Hepatocyte (in vitro differentiated cells): ENCODE data around the gene ZNF75A. TPM values are rescaled to one million over a fixed set of nuclear protein-coding genes. Genes with fewer than 3 reads are reported as not detected.

ENCODE experiments used
- DNase-seq: peaks from one replicate; pipeline ENCODE4 v3.0.0-alpha.2; 2016; ENCODE audit warnings: low spot score
- H2AFZ ChIP-seq: fragments of 200-600 bp; sonication (generic); 2 replicates; pipeline ENCODE4 v1.6.0; 2016; ENCODE audit warnings: antibody characterized with exemption, mild to moderate bottlenecking
- H3K27ac ChIP-seq: fragments of 200-600 bp; sonication (generic); 2 replicates; pipeline ENCODE4 v1.5.1; 2016; ENCODE audit warnings: mild to moderate bottlenecking
- H3K27me3 ChIP-seq: fragments of 200-600 bp; sonication (generic); 2 replicates; pipeline ENCODE4 v1.6.1; 2016
- H3K36me3 ChIP-seq: fragments of 200-600 bp; sonication (generic); replicated peaks from 2 replicates; pipeline ENCODE4 v1.5.1; 2016; ENCODE audit warnings: low read depth; ENCODE audit not compliant: insufficient read depth
- H3K4me1 ChIP-seq: fragments of 200-600 bp; sonication (generic); 2 replicates; pipeline ENCODE4 v1.5.1; 2016; ENCODE audit warnings: mild to moderate bottlenecking, moderate library complexity; ENCODE audit not compliant: insufficient read depth
- H3K4me2 ChIP-seq: fragments of 200-600 bp; sonication (generic); 2 replicates; pipeline ENCODE4 v1.6.0; 2016
- H3K4me3 ChIP-seq: fragments of 200-600 bp; sonication (generic); 2 replicates; pipeline ENCODE4 v1.5.1; 2016; ENCODE audit warnings: mild to moderate bottlenecking
- H3K79me2 ChIP-seq: fragments of 200-600 bp; sonication (generic); 2 replicates; pipeline ENCODE4 v1.6.0; 2017; ENCODE audit warnings: mild to moderate bottlenecking
- H3K9me2 ChIP-seq: fragments of 200-600 bp; sonication (generic); replicated peaks from 2 replicates; pipeline ENCODE4 v1.6.0; 2017; ENCODE audit warnings: mild to moderate bottlenecking; ENCODE audit not compliant: insufficient read depth
- H3K9me3 ChIP-seq: fragments of 200-600 bp; sonication (generic); 2 replicates; pipeline ENCODE4 v1.5.1; 2016; ENCODE audit warnings: low read depth, mild to moderate bottlenecking
- H4K20me1 ChIP-seq: fragments of 200-600 bp; sonication (generic); 2 replicates; pipeline ENCODE4 v1.6.0; 2016; ENCODE audit warnings: mild to moderate bottlenecking; ENCODE audit not compliant: insufficient read depth, poor library complexity, severe bottlenecking
- CTCF ChIP-seq: fragments of 200-600 bp; sonication (generic); IDR thresholded peaks from 2 replicates; pipeline ENCODE4 v1.5.1; 2016; ENCODE audit warnings: antibody characterized with exemption, mild to moderate bottlenecking; ENCODE audit not compliant: poor library complexity
- EZH2 ChIP-seq: fragments of 200-600 bp; sonication (generic); IDR thresholded peaks from 2 replicates; pipeline ENCODE4 v1.6.1; 2016; ENCODE audit warnings: antibody characterized with exemption, mild to moderate bottlenecking, borderline replicate concordance
- EZH2phosphoT487 ChIP-seq: fragments of 200-600 bp; sonication (generic); IDR thresholded peaks from one replicate; pipeline ENCODE4 v1.6.1; 2018; ENCODE audit warnings: antibody characterized with exemption, mild to moderate bottlenecking, low read depth, moderate library complexity; ENCODE audit not compliant: unreplicated experiment, severe bottlenecking
- WGBS: methylation state at CpG from one replicate; pipeline ENCODE4 v1.1.6; 2016; ENCODE audit warnings: low lambda C conversion rate; ENCODE audit errors: missing lambda C conversion rate; 5-methylcytosine and 5-hydroxymethylcytosine counted together
- polyA plus RNA-seq: library from polyadenylated mRNA; unstranded; fragments of >200 nt; fragmentation: Nextera tagmentation; extraction: Ambion mirVana; gene quantifications from 2 replicates; pipeline ENCODE4 v1.2.1, GENCODE V29; 2016
- total RNA-seq: library from RNA; depleted of rRNA; stranded (reverse); fragments of >200 nt; gene quantifications from 2 replicates; pipeline ENCODE4 v1.2.3, GENCODE V29; 2014

ZNF75A gene
- total and polyA plus RNA-seq, 2 experiments from 2014 or later = 24.9 to 25.9 TPM

- Histone ChIP-seq H3K27ac (no peak overlapping the region), H3K79me2 (no peaks in the 10 kb centered on the region), H2AFZ (no peak overlapping the region), H3K4me2 (no peak overlapping the region), H3K4me1 (peaks cover 6% of the 10 kb centered on the region), H3K9me3 (no peaks in the 10 kb centered on the region), H3K36me3 (no peaks in the 10 kb centered on the region), H3K9me2 (no peaks in the 10 kb centered on the region), H3K4me3 (no peak overlapping the region), H3K27me3 (no peaks in the 10 kb centered on the region), H4K20me1 (no peaks in the 10 kb centered on the region)
- 92% methylated on average over 8 of the region's 8 CpGs for WGBS
- TF ChIP-seq EZH2 = no peak
- no peak for DNase-seq
These were observed 45.5 kb upstream of the ZNF75A start for GRCh38 chr16:3259836-3260235.

- DNase-seq = no peak
- Histone ChIP-seq H3K4me3 (no peak overlapping the region), H3K27ac (no peak overlapping the region), H3K9me2 (no peaks in the 10 kb centered on the region), H3K36me3 (no peaks in the 10 kb centered on the region), H2AFZ (no peak overlapping the region), H3K79me2 (no peaks in the 10 kb centered on the region), H3K27me3 (no peaks in the 10 kb centered on the region), H3K9me3 (no peaks in the 10 kb centered on the region), H3K4me2 (no peak overlapping the region), H4K20me1 (no peaks in the 10 kb centered on the region), H3K4me1 (peaks cover 9% of the 10 kb centered on the region)
- WGBS = 91% methylated on average over 4 of the region's 4 CpGs
- no peak for TF ChIP-seq CTCF
- no peak for TF ChIP-seq EZH2
- no peak for TF ChIP-seq EZH2phosphoT487
These were observed 42.8 kb upstream of the ZNF75A start for GRCh38 chr16:3262517-3262916.

- peak overlapping the region; percentile 85 for H3K4me2 ChIP-seq
- H4K20me1 ChIP-seq = no peaks in the 10 kb centered on the region
- no peaks in the 10 kb centered on the region for H3K9me2 ChIP-seq
- DNase-seq = peak; percentile 97
- WGBS = 4% methylated on average over 62 of the region's 77 CpGs
- H3K36me3 ChIP-seq = no peaks in the 10 kb centered on the region
- peaks cover 9% of the 10 kb centered on the region for H3K4me1 ChIP-seq
- H3K79me2 ChIP-seq = no peaks in the 10 kb centered on the region
- H3K27me3 ChIP-seq = no peaks in the 10 kb centered on the region
- H2AFZ ChIP-seq = peak overlapping the region; percentile 90
- peak overlapping the region; percentile 63 for H3K4me3 ChIP-seq
- H3K27ac ChIP-seq = peak overlapping the region; percentile 90
- TF ChIP-seq EZH2phosphoT487 (no peak), CTCF (peak; percentile 42)
- no peaks in the 10 kb centered on the region for H3K9me3 ChIP-seq
These were observed 40.9 kb upstream of the ZNF75A start for GRCh38 chr16:3264137-3265036.

GRCh38 chr16:3266873-3267537, 38.3 kb upstream of the ZNF75A start:
- Histone ChIP-seq H3K4me2 (no peak overlapping the region), H3K79me2 (no peaks in the 10 kb centered on the region), H2AFZ (no peak overlapping the region), H3K4me1 (peaks cover 9% of the 10 kb centered on the region), H3K27ac (no peak overlapping the region), H3K36me3 (no peaks in the 10 kb centered on the region), H3K27me3 (no peaks in the 10 kb centered on the region), H4K20me1 (no peaks in the 10 kb centered on the region), H3K9me3 (no peaks in the 10 kb centered on the region), H3K9me2 (no peaks in the 10 kb centered on the region), H3K4me3 (no peak overlapping the region)
- TF ChIP-seq EZH2 (no peak), EZH2phosphoT487 (no peak), CTCF (peak; percentile 33)
- 56% methylated on average over 5 of the region's 5 CpGs for WGBS
- DNase-seq = peak; percentile 30
